Thyroid gland (tissue), 4 donors: ENCODE data around the gene OR2S2. TPM values are rescaled to one million over a fixed set of nuclear protein-coding genes. Genes with fewer than 3 reads are reported as not detected.

ENCODE experiments used
- DNase-seq, 2 donors: peaks; one replicate each; pipeline ENCODE4 v3.0.0-alpha.2; 2019
- H3K27ac ChIP-seq, 3 donors: fragments of 200-600 bp; sonication (generic); 1 replicate in 2 of 3; 2 replicates in 1 of 3; pipeline ENCODE4 v1.5.1; 2016 to 2019; ENCODE audit warnings: mild to moderate bottlenecking in 1 of 3, moderate library complexity in 1 of 3
- H3K27me3 ChIP-seq: fragments of 200-600 bp; sonication (generic); one replicate; pipeline ENCODE4 v1.5.1; 2019
- H3K36me3 ChIP-seq, 2 donors: fragments of 200-600 bp; sonication (generic); one replicate each; pipeline ENCODE4 v1.5.1; 2016 to 2019
- H3K4me1 ChIP-seq, 2 donors: fragments of 200-600 bp; sonication (generic); one replicate each; pipeline ENCODE4 v1.5.1; 2017 to 2019
- H3K4me3 ChIP-seq, 3 donors: fragments of 200-600 bp; sonication (generic); replicated peaks in 1 of 3; 1 replicate in 2 of 3; 2 replicates in 1 of 3; pipeline ENCODE4 v1.5.1; 2016; ENCODE audit warnings: mild to moderate bottlenecking in 1 of 3
- H3K9me3 ChIP-seq: fragments of 200-600 bp; sonication (generic); one replicate; pipeline ENCODE4 v1.5.1; 2017
- CTCF ChIP-seq, 6 experiments: fragments of 200-600 bp in 3 of 6; fragments of 450-650 bp in 3 of 6; sonication (generic) in 3 of 6; IDR thresholded peaks; one replicate each; pipeline ENCODE4 v1.5.1; 2016 to 2019; ENCODE audit warnings: antibody characterized with exemption in 6 of 6, mild to moderate bottlenecking in 2 of 6, inconsistent platforms in 1 of 6, moderate library complexity in 1 of 6
- POLR2A ChIP-seq, 2 donors: fragments of 450-650 bp; IDR thresholded peaks; one replicate each; pipeline ENCODE4 v1.6.1; 2017; ENCODE audit warnings: antibody characterized with exemption in 2 of 2, mild to moderate bottlenecking in 2 of 2, moderate library complexity in 1 of 2
- WGBS, 2 donors: methylation state at CpG; one replicate each; pipeline ENCODE4 v1.1.5; 2017; 5-methylcytosine and 5-hydroxymethylcytosine counted together
- intact Hi-C: fragments of 100-400 bp; cut with DNase I; formaldehyde crosslinking; loops from one replicate; pipeline ENCODE4 v1.15.1; 2023
- total RNA-seq, 4 donors: library from RNA; depleted of rRNA; stranded (reverse); fragments of >200 nt; gene quantifications; one replicate each; pipeline ENCODE4 v1.2.3, GENCODE V29; 2016

OR2S2 gene
- total RNA-seq, 4 donors from 2014 or later: not detected

GRCh38 chr9:35976726-35977125 lies 18.8 kb upstream of the OR2S2 start:
- 82 to 85% methylated on average over 1 of the region's 1 CpG for WGBS, 2 donors
- intact Hi-C loops: no loop called here
- H3K27me3 ChIP-seq: peaks cover 4% of the 10 kb centered on the region

GRCh38 chr9:35974800-35975199 lies 16.8 kb upstream of the OR2S2 start:
- intact Hi-C loops: no loop called here
- H3K9me3 ChIP-seq: no peaks in the 10 kb centered on the region
- H3K27me3 ChIP-seq: peaks cover 4% of the 10 kb centered on the region
- H3K4me3 ChIP-seq: no peak overlapping the region
- H3K4me1 ChIP-seq: no peaks in the 10 kb centered on the region
- no peaks in the 10 kb centered on the region for H3K36me3 ChIP-seq
- WGBS, 2 donors: 94% methylated on average over 1 of the region's 1 CpG
- TF ChIP-seq CTCF (IDR thresholded peaks at IDR 0.05) (no peak), POLR2A (IDR thresholded peaks at IDR 0.05) (no peak)
- H3K27ac ChIP-seq: no peak overlapping the region
- no peak for DNase-seq

More at GRCh38 chr9:35976726-35977125, 18.8 kb upstream of the OR2S2 start:
- H3K4me3 ChIP-seq: no peak overlapping the region
- TF ChIP-seq POLR2A (IDR thresholded peaks at IDR 0.05): no peak
- H3K27ac ChIP-seq: no peak overlapping the region
- no peak for DNase-seq
- H3K36me3 ChIP-seq: no peaks in the 10 kb centered on the region
- H3K9me3 ChIP-seq: no peaks in the 10 kb centered on the region
- no peaks in the 10 kb centered on the region for H3K4me1 ChIP-seq

- DNase-seq: no peak
- Histone ChIP-seq H3K4me3 (no peak overlapping the region), H3K36me3 (no peaks in the 10 kb centered on the region), H3K9me3 (no peaks in the 10 kb centered on the region), H3K4me1 (no peaks in the 10 kb centered on the region), H3K27ac (no peak overlapping the region), H3K27me3 (peaks cover 4% of the 10 kb centered on the region)
- 26 to 27% methylated on average over 22 to 34 of the region's 35 CpGs for WGBS, 2 donors
- TF ChIP-seq POLR2A (IDR thresholded peaks at IDR 0.05) (no peak), CTCF (IDR thresholded peaks at IDR 0.05) (no peak)
- intact Hi-C loops: no loop called here
Measured at GRCh38 chr9:35972093-35972492, 14.1 kb upstream of the OR2S2 start.

- H3K9me3 ChIP-seq: no peaks in the 10 kb centered on the region
- intact Hi-C loops: no loop called here
- 53 to 57% methylated on average over 2 of the region's 2 CpGs for WGBS, 2 donors
Measured at GRCh38 chr9:35967042-35967441, 9.1 kb upstream of the OR2S2 start.

GRCh38 chr9:35966433-35966832 lies 8.5 kb upstream of the OR2S2 start:
- Histone ChIP-seq H3K27me3 (no peaks in the 10 kb centered on the region), H3K4me1 (peaks cover 0 to 7% of the 10 kb centered on the region in 2 donors), H3K36me3 (no peaks in the 10 kb centered on the region), H3K4me3 (no peak overlapping the region), H3K9me3 (no peaks in the 10 kb centered on the region), H3K27ac (no peak overlapping the region)
- intact Hi-C loops: no loop called here
- WGBS, 2 donors: 79% methylated on average over 4 of the region's 4 CpGs
- TF ChIP-seq CTCF (IDR thresholded peaks at IDR 0.05) (no peak), POLR2A (IDR thresholded peaks at IDR 0.05) (no peak)
- DNase-seq: no peak

More at GRCh38 chr9:35967042-35967441, 9.1 kb upstream of the OR2S2 start:
- no peak overlapping the region for H3K4me3 ChIP-seq
- no peaks in the 10 kb centered on the region for H3K27me3 ChIP-seq
- no peak overlapping the region for H3K27ac ChIP-seq
- peaks cover 0 to 5% of the 10 kb centered on the region in 2 donors for H3K4me1 ChIP-seq
- DNase-seq: no peak
- TF ChIP-seq CTCF (IDR thresholded peaks at IDR 0.05) (no peak), POLR2A (IDR thresholded peaks at IDR 0.05) (no peak)
- no peaks in the 10 kb centered on the region for H3K36me3 ChIP-seq

GRCh38 chr9:35965011-35965410 lies 7.1 kb upstream of the OR2S2 start:
- no peak overlapping the region for H3K4me3 ChIP-seq
- no peak for TF ChIP-seq POLR2A (IDR thresholded peaks at IDR 0.05)
- TF ChIP-seq CTCF (IDR thresholded peaks at IDR 0.05): no peak
- H3K4me1 ChIP-seq: peaks cover 0 to 7% of the 10 kb centered on the region in 2 donors
- no peaks in the 10 kb centered on the region for H3K27me3 ChIP-seq
- intact Hi-C loops: no loop called here
- 87 to 89% methylated on average over 6 of the region's 6 CpGs for WGBS, 2 donors
- no peaks in the 10 kb centered on the region for H3K36me3 ChIP-seq
- no peak for DNase-seq
- no peak overlapping the region for H3K27ac ChIP-seq
- H3K9me3 ChIP-seq: no peaks in the 10 kb centered on the region
